Mucosa of rectum (tissue), 2 donors: ENCODE data around the gene LZTS3.

Experiments used
- H3K27ac ChIP-seq, 2 donors: one replicate each; pipeline ENCODE4 v1.7.0; 2013; ENCODE audit warnings: inconsistent platforms in 2 of 2, low read depth in 2 of 2, low read length in 2 of 2
- H3K27me3 ChIP-seq, 2 donors: one replicate each; pipeline ENCODE4 v1.7.0; 2013; ENCODE audit warnings: low read length in 2 of 2; ENCODE audit not compliant: control insufficient read depth in 2 of 2, insufficient read depth in 2 of 2
- H3K36me3 ChIP-seq, 2 donors: one replicate each; pipeline ENCODE4 v1.7.0; 2013; ENCODE audit warnings: low read length in 2 of 2; ENCODE audit not compliant: control insufficient read depth in 2 of 2, insufficient read depth in 2 of 2
- H3K4me1 ChIP-seq, 2 donors: one replicate each; pipeline ENCODE4 v1.7.0; 2013; ENCODE audit warnings: low read length in 2 of 2, mild to moderate bottlenecking in 1 of 2; ENCODE audit not compliant: control insufficient read depth in 2 of 2, insufficient read depth in 2 of 2
- H3K4me3 ChIP-seq, 2 donors: one replicate each; pipeline ENCODE4 v1.7.0; 2013; ENCODE audit warnings: low read length in 2 of 2
- H3K9ac ChIP-seq, 2 donors: one replicate each; pipeline ENCODE4 v1.7.0; 2013; ENCODE audit warnings: low read length in 2 of 2, low read depth in 1 of 2, mild to moderate bottlenecking in 1 of 2
- H3K9me3 ChIP-seq, 2 donors: one replicate each; pipeline ENCODE4 v1.7.0; 2013; ENCODE audit warnings: low read length in 2 of 2; ENCODE audit not compliant: control insufficient read depth in 2 of 2
- donor health status: healthy.
- donor health status: Normal muscosa, but diverticular disease.

LZTS3 gene

DNA sequence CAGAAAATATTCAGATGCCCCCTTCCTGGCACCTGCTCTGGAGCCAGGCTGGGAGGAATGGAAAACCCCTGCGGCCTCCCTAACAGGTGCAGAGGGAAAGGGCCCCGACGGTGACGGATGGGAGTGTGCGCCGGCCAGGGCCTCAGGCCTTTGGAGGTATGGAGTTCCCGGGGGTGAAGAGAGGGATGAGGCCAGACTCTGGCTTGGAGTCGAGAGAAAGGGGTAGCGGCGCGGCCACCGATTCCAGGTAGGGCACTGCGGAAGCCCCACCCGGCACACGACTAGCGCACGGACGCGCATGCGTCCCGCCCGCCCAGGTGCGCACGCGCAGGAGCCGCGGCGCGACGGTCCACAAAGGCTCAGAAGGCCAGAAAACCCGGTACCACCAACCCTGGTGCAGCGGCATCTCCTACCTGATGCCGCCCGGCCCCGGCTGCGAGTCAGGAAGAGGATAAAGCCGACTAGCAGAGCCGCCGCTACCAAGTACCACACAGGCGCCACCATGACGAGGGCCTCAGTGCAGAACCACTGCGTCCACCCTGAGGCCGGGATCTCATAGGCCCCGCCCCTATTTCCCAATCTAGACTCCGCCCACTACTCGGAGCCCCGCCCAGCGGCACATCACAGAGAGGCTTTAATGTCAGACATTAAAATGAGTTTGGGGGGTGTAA, 30.9 kb upstream of the LZTS3 start, which contains the start of gene DDRGK1:
DDRGK1 (minus strand) TSS at position 559 of the 671 bp plus-strand sequence; CDS start at position 504, 55 bp downstream.
- peaks cover 14 to 17% of the 10 kb centered on the region in 2 donors for H3K4me1 ChIP-seq
- H3K27me3 ChIP-seq = no peaks in the 10 kb centered on the region
- H3K9ac ChIP-seq = peak within 1 kb of the TSS; percentile 87 to 92
- H3K4me3 ChIP-seq = peak within 1 kb of the TSS; percentile 93 to 98
- no peaks in the 10 kb centered on the region for H3K9me3 ChIP-seq
- peaks cover 11 to 19% of the 10 kb centered on the region in 2 donors for H3K36me3 ChIP-seq
- peak within 1 kb of the TSS; percentile 91 to 92 for H3K27ac ChIP-seq

DNA sequence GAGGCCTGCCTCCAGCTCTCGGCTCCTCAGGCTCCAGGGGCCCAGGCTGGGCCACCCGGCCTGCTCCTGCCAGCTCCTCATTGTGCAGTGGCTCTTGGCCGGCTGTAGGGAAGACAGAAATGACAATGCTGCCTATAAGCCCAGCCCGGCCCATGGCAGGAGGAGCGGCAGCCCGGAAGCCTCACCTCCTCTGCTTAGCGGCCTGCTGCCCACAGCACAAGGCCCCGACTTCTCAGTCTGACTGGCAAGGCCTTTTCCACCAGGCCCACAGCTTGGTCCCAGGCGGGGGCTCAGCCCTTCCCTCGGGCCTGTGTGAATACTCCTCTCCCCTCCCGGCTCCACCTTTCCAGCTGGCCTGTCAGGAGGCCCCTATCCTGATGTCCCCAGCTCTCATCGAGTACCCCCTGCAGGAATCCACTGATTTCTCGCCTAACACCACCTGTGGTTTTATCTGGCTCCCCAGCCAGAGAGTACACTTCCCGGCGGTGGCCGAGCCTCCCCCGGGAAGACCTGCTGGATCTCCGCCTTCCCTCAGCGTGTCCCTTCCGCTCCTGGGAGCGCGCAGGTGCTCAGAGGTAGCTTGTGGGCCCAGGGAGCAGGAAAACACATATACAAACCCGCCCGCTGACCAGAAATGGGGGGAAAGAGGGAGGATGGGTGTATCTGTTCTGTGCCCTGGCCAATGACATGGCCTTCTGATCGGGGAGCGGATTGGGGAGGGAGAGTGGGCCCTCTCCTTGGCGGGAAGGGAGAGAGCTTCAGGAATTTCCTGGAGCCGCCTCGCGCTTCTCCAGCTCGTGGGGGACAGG, 30.2 kb upstream of the LZTS3 start:
- peaks cover 15 to 23% of the 10 kb centered on the region in 2 donors for H3K36me3 ChIP-seq
- peaks cover 14% of the 10 kb centered on the region in 2 donors for H3K4me1 ChIP-seq
- peak overlapping the region; percentile 93 to 98 for H3K4me3 ChIP-seq
- no peaks in the 10 kb centered on the region for H3K9me3 ChIP-seq
- peak overlapping the region; percentile 91 to 92 for H3K27ac ChIP-seq
- no peaks in the 10 kb centered on the region for H3K27me3 ChIP-seq
- peak overlapping the region; percentile 87 to 92 for H3K9ac ChIP-seq

DNA sequence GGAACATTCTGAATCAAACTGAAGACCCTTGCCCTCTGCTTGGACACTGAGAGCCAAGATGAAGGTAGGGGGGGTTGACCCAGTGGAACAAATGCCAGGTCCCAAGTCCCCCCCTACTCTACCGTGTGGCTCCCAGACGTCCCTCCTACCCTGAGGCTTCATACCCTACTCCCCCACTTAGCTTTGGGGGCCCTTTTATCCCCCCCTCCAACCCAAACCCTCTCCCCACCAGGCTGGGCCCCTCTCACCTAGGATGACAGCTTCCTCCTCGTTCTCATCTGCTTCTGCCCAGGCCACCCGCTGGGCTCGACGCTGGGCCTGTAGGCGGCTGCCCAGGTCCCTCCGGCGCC, 29.6 kb upstream of the LZTS3 start:
- peak overlapping the region in 1 of 2 donors; percentile 92 for H3K27ac ChIP-seq
- H3K27me3 ChIP-seq = no peaks in the 10 kb centered on the region
- H3K4me1 ChIP-seq = peaks cover 14% of the 10 kb centered on the region in 2 donors
- peak overlapping the region; percentile 87 to 92 for H3K9ac ChIP-seq
- H3K4me3 ChIP-seq = peak overlapping the region; percentile 93 to 98
- no peaks in the 10 kb centered on the region for H3K9me3 ChIP-seq
- H3K36me3 ChIP-seq = peaks cover 15 to 23% of the 10 kb centered on the region in 2 donors

DNA sequence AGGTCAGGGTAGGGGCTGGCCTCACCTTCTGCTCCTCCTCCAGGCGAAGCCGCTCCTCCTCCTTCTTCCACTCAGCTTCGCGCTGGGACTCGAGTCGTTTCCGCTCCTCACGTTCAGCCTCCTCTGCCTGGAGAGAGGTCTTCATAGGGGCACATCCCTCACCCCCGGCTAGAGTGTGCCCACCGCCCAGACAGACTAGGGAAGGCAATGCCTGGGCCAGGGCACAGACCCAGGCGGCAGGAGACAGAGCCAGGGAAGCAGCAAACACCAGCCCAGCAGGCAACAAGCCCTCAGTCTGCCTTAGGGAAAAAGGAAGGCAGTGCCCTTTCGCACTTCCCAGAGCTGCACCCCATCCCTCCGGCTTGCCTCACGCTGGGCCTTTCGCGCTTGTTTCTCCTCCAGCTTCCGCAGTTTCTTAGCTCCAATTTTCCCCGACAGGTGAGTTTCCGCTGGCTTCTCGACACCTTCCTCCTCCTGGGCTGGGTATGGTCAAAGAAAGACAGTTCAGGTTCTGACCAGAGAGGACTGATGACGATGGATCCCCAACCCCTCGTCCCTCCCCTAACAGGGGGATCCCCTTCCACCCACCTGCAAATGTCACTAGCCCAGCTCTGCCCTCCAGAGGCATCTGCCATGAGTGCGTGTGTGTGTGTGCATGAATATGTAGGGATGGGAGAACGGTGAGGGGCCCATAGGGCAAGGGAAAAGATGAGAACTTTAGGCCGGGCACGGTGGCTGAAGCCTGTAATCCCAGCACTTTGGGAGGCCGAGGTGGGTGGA, 26.8 kb upstream of the LZTS3 start:
- Histone ChIP-seq H3K27ac (no peak overlapping the region), H3K27me3 (no peaks in the 10 kb centered on the region), H3K4me3 (no peak overlapping the region), H3K4me1 (peaks cover 14% of the 10 kb centered on the region in 2 donors), H3K9ac (no peak overlapping the region), H3K36me3 (peaks cover 22 to 36% of the 10 kb centered on the region in 2 donors), H3K9me3 (no peaks in the 10 kb centered on the region)

DNA sequence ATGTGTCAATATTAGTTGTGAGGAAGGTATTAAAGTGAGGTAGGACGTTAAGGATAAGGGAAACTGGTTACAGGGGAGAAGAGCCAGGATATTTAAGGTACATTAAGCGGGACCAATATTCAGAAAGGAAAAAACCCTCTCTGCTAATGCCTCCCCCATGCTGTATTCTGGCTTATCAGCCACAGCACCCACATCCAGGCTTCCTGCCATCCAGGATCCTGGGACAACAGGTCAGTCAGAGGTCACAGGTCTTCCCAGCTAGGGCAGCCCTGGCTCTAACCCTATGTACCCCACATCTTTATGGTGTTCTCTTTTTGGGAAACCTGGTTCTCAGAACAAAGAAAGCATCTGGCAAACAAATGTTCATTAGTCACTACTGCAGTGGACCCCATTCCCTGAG, 25.9 kb upstream of the LZTS3 start:
- no peak overlapping the region for H3K9ac ChIP-seq
- no peaks in the 10 kb centered on the region for H3K27me3 ChIP-seq
- no peak overlapping the region for H3K4me3 ChIP-seq
- peaks cover 14% of the 10 kb centered on the region in 2 donors for H3K4me1 ChIP-seq
- no peak overlapping the region for H3K27ac ChIP-seq
- no peaks in the 10 kb centered on the region for H3K9me3 ChIP-seq
- peaks cover 31 to 45% of the 10 kb centered on the region in 2 donors for H3K36me3 ChIP-seq

DNA sequence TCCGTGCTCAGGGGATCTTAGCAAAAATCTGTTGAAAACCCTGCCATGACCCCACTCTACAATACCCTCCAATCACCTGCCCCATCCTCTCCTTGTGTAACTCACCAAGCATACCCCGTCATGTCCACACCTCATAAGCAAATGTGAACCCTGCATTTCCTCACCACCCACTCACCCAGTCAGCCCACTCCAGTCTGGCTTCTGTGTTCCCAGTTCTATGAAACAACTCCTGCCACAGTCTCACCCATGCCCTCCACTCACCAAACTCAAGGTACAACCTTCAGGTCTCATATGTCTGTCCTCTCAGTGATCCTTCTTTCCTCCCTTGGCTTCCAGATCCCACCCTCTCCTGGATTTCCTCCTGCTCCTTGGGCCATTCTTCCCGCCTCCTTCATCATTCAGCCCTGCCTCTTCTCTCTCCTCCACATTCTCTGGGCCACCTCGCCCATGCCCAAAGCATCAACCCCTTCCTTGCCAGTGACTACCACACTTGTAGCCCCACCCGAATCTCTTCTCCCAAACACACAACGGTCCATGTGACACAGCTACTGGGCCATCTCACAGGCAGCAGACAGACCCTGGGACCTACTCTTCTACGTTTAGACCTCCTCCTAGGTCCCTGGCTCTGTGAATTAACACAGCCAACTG, 22.4 kb upstream of the LZTS3 start:
- Histone ChIP-seq H3K27me3 (no peaks in the 10 kb centered on the region), H3K27ac (no peak overlapping the region), H3K4me1 (no peaks in the 10 kb centered on the region), H3K4me3 (no peak overlapping the region), H3K9me3 (no peaks in the 10 kb centered on the region), H3K36me3 (peaks cover 57 to 70% of the 10 kb centered on the region in 2 donors), H3K9ac (no peak overlapping the region)

DNA sequence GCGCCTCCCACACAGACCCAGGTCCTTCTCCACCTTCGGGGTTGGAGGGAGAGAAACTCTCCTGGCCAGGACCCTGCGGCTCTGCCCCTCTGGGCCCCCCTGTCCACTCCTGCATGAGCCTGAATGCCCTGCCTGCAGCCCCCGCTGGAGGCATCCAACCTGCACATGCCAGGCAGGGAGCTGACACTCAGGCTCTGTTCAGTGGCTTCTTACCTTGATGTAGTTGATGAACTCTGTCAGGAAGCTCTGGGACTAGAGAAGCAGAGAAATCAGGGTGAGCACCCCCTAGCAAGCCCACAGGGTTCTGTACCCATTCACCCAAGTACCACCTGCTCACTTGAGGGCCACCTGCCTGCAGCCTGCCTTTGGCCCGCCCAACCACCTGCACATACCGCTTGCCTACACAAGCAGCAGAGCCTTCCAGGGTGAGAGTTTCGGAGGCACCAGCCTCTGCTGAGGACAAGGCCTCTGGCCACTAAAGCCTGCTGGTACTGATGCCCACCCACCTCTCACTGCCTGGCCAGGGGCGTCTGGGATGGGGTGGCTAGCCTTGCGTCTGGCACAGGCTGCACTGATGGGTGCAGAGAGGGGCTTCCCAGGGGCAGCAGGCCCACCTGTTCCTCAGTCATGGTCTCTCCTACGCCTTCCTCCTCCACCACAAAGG, 21.4 kb upstream of the LZTS3 start:
- Histone ChIP-seq H3K9me3 (no peaks in the 10 kb centered on the region), H3K36me3 (peaks cover 55 to 70% of the 10 kb centered on the region in 2 donors), H3K27ac (no peak overlapping the region), H3K4me1 (no peaks in the 10 kb centered on the region), H3K9ac (no peak overlapping the region), H3K27me3 (no peaks in the 10 kb centered on the region), H3K4me3 (no peak overlapping the region)

DNA sequence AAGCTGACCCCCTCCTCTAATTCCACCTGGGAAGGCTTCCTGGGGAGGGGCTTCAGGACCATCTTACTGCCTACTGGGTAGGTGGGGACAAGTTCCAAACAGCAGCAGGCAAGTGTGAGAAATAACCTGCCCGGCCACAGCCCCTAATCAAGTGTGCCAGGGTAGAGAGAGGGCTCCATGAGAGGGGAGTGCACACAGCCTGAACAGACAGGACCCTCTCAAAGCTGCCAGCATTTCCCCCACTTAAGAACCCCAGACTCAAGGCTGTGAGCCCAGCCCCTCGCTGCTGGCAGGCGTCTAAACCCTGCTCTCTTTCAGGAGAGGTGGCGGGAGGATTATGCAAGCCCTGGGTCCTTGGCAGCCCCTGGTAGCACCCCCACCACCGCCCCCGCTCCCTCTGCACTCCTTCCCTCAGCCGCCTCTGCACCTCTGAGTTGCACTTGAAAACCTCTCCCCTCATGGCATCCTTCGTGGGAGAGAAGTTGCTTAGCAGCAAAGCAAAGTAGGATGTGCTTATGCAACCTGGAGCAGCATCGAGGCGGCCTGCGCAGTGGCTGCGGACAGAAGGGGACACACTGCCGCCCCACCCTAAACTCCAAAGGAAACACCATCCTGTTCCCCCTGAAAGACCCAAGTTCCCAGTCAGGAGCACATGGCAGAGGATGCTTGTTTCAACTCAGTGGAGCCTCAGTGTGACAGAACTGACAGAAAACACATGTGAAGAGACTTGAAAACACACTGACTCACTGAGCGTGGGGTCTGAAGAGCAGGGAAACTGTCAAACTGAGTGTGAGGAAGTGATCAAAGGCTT, 20.7 kb upstream of the LZTS3 start:
- Histone ChIP-seq H3K27ac (no peak overlapping the region), H3K4me1 (no peaks in the 10 kb centered on the region), H3K36me3 (peaks cover 48 to 66% of the 10 kb centered on the region in 2 donors)

More for the DNA sequence above, 20.7 kb upstream of the LZTS3 start:
- H3K27me3 ChIP-seq = no peaks in the 10 kb centered on the region
- no peak overlapping the region for H3K4me3 ChIP-seq
- H3K9me3 ChIP-seq = no peaks in the 10 kb centered on the region
- no peak overlapping the region for H3K9ac ChIP-seq
